ENCODE results near the gene SZT2. TPM values are rescaled to one million over a fixed set of nuclear protein-coding genes. Genes with fewer than 3 reads are reported as not detected.

SZT2 gene
- total RNA-seq, 1 experiment from 2014 or later, result 28.4 TPM

DNA sequence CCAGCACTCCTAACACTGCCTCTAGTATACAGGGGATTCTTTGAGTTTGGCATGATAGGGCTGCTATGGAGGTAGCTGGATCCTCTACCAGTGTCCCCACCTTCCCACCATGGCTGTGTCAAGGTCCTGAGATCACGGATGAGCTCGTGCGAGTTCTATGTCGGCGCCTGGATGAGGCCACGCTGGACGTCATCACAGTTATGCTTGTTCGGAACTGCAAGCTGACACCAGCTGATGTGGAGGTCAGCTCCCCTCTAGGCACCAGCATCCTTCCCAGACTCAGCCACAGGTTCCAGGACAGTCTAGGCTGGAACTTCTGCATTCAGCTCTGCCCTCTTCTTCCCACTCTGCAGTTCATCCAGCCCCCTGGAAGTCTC, 48.9 kb downstream of the SZT2 start:
- ChIA-PET CTCF (interaction anchor here (0.7 kb wide), 1 partner anchor 610 kb away, joined by 3 read pairs; no protein-coding TSS in a partner anchor), POLR2A (no interaction called here)
- no peaks in the 10 kb centered on the region for H3K9me3 Mint-ChIP-seq
- DNase-seq (ENCODE audit: low spot score) (no peak), ATAC-seq (no peak)
- H3K4me1 Mint-ChIP-seq, result peaks cover 3% of the 10 kb centered on the region
- no peaks in the 10 kb centered on the region for H3K27me3 Mint-ChIP-seq (ENCODE audit: low read depth)
- no peak overlapping the region for H3K4me3 Mint-ChIP-seq
- TF ChIP-seq SOX15 (CRISPR knock-in tag; IDR thresholded peaks at IDR 0.05) (no peak), FOXJ3 (CRISPR knock-in tag; IDR thresholded peaks at IDR 0.05; ENCODE audit: borderline replicate concordance) (no peak), JUN (CRISPR knock-in tag; IDR thresholded peaks at IDR 0.05) (no peak), NR2C2 (CRISPR knock-in tag; IDR thresholded peaks at IDR 0.05) (no peak), CREM (CRISPR knock-in tag; IDR thresholded peaks at IDR 0.05) (no peak), ZNF416 (CRISPR knock-in tag; IDR thresholded peaks at IDR 0.05) (no peak), CBFB (CRISPR knock-in tag; IDR thresholded peaks at IDR 0.05; ENCODE audit: low read depth) (no peak), MYBL2 (CRISPR knock-in tag; IDR thresholded peaks at IDR 0.05) (no peak), SP1 (CRISPR knock-in tag; conservative IDR thresholded peaks at IDR 0.05) (no peak), TP53 (CRISPR knock-in tag; IDR thresholded peaks at IDR 0.05) (no peak), ZBTB21 (CRISPR knock-in tag; IDR thresholded peaks at IDR 0.05; ENCODE audit: borderline replicate concordance) (no peak), FOXK1 (CRISPR knock-in tag; IDR thresholded peaks at IDR 0.05) (no peak), GRHL2 (CRISPR knock-in tag; IDR thresholded peaks at IDR 0.05; ENCODE audit: insufficient replicate concordance, severe bottlenecking) (no peak), ELF4 (CRISPR knock-in tag; IDR thresholded peaks at IDR 0.05; ENCODE audit: low read depth) (no peak)
- TF ChIP-seq, protein P1, sequence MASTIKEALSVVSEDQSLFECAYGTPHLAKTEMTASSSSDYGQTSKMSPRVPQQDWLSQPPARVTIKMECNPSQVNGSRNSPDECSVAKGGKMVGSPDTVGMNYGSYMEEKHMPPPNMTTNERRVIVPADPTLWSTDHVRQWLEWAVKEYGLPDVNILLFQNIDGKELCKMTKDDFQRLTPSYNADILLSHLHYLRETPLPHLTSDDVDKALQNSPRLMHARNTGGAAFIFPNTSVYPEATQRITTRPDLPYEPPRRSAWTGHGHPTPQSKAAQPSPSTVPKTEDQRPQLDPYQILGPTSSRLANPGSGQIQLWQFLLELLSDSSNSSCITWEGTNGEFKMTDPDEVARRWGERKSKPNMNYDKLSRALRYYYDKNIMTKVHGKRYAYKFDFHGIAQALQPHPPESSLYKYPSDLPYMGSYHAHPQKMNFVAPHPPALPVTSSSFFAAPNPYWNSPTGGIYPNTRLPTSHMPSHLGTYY (CRISPR knock-in tag; IDR thresholded peaks at IDR 0.05), result no peak
- TF ChIP-seq, protein P2, sequence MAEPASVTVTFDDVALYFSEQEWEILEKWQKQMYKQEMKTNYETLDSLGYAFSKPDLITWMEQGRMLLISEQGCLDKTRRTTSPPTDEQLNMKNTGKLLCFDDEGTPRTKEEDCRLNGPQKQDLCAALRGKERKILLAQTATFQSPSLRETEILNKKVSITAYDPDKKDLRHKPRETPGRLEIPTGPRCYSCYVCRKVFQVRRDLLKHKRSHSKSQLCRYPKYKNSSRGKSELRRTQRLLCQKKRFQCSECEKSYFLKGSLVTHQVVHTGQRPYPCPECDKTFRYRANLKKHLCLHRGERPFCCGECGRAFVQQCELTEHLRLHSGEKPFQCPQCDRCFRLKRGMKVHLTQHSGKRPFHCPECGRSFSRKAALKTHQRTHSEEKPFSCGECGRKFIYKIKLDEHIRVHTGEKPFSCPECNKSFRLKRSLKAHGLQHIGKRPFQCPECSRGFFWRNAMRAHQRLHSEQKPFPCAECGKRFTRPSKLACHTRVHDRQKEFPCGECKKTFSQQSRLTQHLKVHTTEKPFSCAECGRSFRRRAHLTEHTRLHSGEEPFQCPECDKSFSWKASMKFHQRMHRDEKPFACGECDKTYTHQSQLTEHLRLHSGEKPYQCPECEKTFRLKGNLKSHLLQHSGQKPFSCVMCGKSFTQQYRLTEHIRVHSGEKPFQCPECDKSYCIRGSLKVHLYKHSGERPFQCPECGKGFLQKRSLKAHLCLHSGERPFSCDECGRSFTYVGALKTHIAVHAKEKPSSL (CRISPR knock-in tag; conservative IDR thresholded peaks at IDR 0.05), result no peak
- H3K27ac Mint-ChIP-seq, result no peak overlapping the region
- peaks cover 13% of the 10 kb centered on the region for H3K36me3 Mint-ChIP-seq

DNA sequence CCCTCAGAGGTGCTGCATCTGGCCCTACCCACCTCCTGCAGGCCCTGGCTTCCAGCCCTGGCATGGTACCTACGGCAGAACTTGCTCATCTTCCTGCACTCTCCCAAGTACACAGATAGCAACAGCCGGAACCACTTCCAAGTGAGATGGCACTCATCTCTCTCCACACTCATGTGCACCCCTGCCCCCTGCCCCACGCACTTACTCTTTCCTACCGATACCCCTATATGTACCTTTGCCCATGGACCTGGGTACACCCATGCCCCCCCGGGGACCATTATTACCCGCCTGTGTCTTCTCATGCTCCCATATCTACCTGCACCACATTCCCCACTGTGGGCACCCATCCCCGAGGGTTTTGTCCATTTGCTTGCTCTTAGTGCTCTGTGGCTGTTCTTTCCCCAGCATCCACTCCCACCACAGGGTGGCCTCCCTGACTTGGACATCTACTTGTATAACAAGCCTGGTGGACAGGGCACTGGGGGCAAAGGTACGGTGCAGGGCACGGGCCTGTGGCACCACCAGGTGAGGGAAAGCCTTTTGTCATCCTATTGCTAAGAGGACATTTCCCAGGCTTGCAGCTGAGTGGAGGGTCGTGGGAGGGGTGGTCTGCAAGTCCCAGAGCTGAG, 49.4 kb downstream of the SZT2 start:
- H3K27me3 Mint-ChIP-seq (ENCODE audit: low read depth), result no peaks in the 10 kb centered on the region
- ATAC-seq, result no peak
- peaks cover 8% of the 10 kb centered on the region for H3K36me3 Mint-ChIP-seq
- no peak overlapping the region for H3K4me3 Mint-ChIP-seq
- H3K9me3 Mint-ChIP-seq, result no peaks in the 10 kb centered on the region
- CTCF ChIA-PET, result interaction anchor here (1.2 kb wide), 1 partner anchor 212 kb away, joined by 4 read pairs; no protein-coding TSS in a partner anchor
- H3K4me1 Mint-ChIP-seq, result peaks cover 3% of the 10 kb centered on the region
- H3K27ac Mint-ChIP-seq, result no peak overlapping the region
- POLR2A ChIA-PET, result interaction anchor here (0.5 to 1.3 kb wide), 3 partner anchors 86 to 211 kb away, joined by 3 to 4 read pairs (median 3); partner anchors contain the start of gene KDM4A
- no peak for DNase-seq (ENCODE audit: low spot score)
- TF ChIP-seq RORB (CRISPR knock-in tag; IDR thresholded peaks at IDR 0.05) (no peak), ZNF423 (CRISPR knock-in tag; IDR thresholded peaks at IDR 0.05) (no peak), ZNF232 (CRISPR knock-in tag; IDR thresholded peaks at IDR 0.05) (no peak), GRHL2 (CRISPR knock-in tag; IDR thresholded peaks at IDR 0.05; ENCODE audit: insufficient replicate concordance, severe bottlenecking) (no peak), CBFB (CRISPR knock-in tag; IDR thresholded peaks at IDR 0.05; ENCODE audit: low read depth) (no peak), NR3C1 (CRISPR knock-in tag; conservative IDR thresholded peaks at IDR 0.05; ENCODE audit: low read depth) (no peak), ZBTB21 (CRISPR knock-in tag; IDR thresholded peaks at IDR 0.05; ENCODE audit: borderline replicate concordance) (no peak), NR1H2 (CRISPR knock-in tag; IDR thresholded peaks at IDR 0.05) (no peak), SP1 (CRISPR knock-in tag; conservative IDR thresholded peaks at IDR 0.05) (no peak)
- TF ChIP-seq, protein P3, sequence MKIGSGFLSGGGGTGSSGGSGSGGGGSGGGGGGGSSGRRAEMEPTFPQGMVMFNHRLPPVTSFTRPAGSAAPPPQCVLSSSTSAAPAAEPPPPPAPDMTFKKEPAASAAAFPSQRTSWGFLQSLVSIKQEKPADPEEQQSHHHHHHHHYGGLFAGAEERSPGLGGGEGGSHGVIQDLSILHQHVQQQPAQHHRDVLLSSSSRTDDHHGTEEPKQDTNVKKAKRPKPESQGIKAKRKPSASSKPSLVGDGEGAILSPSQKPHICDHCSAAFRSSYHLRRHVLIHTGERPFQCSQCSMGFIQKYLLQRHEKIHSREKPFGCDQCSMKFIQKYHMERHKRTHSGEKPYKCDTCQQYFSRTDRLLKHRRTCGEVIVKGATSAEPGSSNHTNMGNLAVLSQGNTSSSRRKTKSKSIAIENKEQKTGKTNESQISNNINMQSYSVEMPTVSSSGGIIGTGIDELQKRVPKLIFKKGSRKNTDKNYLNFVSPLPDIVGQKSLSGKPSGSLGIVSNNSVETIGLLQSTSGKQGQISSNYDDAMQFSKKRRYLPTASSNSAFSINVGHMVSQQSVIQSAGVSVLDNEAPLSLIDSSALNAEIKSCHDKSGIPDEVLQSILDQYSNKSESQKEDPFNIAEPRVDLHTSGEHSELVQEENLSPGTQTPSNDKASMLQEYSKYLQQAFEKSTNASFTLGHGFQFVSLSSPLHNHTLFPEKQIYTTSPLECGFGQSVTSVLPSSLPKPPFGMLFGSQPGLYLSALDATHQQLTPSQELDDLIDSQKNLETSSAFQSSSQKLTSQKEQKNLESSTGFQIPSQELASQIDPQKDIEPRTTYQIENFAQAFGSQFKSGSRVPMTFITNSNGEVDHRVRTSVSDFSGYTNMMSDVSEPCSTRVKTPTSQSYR (CRISPR knock-in tag; IDR thresholded peaks at IDR 0.05), result no peak
- TF ChIP-seq, protein P4, sequence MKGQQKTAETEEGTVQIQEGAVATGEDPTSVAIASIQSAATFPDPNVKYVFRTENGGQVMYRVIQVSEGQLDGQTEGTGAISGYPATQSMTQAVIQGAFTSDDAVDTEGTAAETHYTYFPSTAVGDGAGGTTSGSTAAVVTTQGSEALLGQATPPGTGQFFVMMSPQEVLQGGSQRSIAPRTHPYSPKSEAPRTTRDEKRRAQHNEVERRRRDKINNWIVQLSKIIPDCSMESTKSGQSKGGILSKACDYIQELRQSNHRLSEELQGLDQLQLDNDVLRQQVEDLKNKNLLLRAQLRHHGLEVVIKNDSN (CRISPR knock-in tag; IDR thresholded peaks at IDR 0.05), result no peak
- TF ChIP-seq, protein P5, sequence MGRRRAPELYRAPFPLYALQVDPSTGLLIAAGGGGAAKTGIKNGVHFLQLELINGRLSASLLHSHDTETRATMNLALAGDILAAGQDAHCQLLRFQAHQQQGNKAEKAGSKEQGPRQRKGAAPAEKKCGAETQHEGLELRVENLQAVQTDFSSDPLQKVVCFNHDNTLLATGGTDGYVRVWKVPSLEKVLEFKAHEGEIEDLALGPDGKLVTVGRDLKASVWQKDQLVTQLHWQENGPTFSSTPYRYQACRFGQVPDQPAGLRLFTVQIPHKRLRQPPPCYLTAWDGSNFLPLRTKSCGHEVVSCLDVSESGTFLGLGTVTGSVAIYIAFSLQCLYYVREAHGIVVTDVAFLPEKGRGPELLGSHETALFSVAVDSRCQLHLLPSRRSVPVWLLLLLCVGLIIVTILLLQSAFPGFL (CRISPR knock-in tag; IDR thresholded peaks at IDR 0.05; ENCODE audit: borderline replicate concordance), result no peak
- TF ChIP-seq, protein P6, sequence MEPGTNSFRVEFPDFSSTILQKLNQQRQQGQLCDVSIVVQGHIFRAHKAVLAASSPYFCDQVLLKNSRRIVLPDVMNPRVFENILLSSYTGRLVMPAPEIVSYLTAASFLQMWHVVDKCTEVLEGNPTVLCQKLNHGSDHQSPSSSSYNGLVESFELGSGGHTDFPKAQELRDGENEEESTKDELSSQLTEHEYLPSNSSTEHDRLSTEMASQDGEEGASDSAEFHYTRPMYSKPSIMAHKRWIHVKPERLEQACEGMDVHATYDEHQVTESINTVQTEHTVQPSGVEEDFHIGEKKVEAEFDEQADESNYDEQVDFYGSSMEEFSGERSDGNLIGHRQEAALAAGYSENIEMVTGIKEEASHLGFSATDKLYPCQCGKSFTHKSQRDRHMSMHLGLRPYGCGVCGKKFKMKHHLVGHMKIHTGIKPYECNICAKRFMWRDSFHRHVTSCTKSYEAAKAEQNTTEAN (CRISPR knock-in tag; IDR thresholded peaks at IDR 0.05), result no peak

All from WTC11 (cell line).